COR-L47 (cell line): ENCODE data around the gene KRTAP23-1.

Source experiments
- DNase-seq: peaks from one replicate; lab custom pipeline; 2025; lab: John Stamatoyannopoulos, UW

Gene KRTAP23-1

GRCh38 chr21:30348506-30348905, at the start of gene KRTAP23-1:
Gene KRTAP23-1, minus strand, starts transcription at chr21:30348606. Its CDS starts 0 bp downstream, at chr21:30348606.
- DNase-seq, result no peak

GRCh38 chr21:30395731-30396130, 47.3 kb upstream of the KRTAP23-1 start, which contains the start of gene KRTAP13-1:
Gene KRTAP13-1, plus strand, starts transcription at chr21:30396031. Its CDS starts 56 bp downstream, at chr21:30396087.
- no peak for DNase-seq

GRCh38 chr21:30391492-30392025, 43.2 kb upstream of the KRTAP23-1 start:
- no peak for DNase-seq

- no peak for DNase-seq
These were observed 33.8 kb upstream of the KRTAP23-1 start for GRCh38 chr21:30382201-30382600.

GRCh38 chr21:30372139-30372770, 23.8 kb upstream of the KRTAP23-1 start, which contains the start of gene KRTAP13-2:
Gene KRTAP13-2, minus strand, starts transcription at chr21:30372271. Its CDS starts 58 bp downstream, at chr21:30372213.
- no peak for DNase-seq

GRCh38 chr21:30355906-30356305, 7.5 kb upstream of the KRTAP23-1 start:
- no peak for DNase-seq

GRCh38 chr21:30354308-30355005, 6.1 kb upstream of the KRTAP23-1 start:
- DNase-seq, result no peak

- no peak for DNase-seq
These were observed 3.1 kb upstream of the KRTAP23-1 start for GRCh38 chr21:30351534-30351933.

- DNase-seq, result peak; percentile 40
These were observed 1.2 kb upstream of the KRTAP23-1 start for GRCh38 chr21:30349572-30349971.

GRCh38 chr21:30345014-30345413, 3.4 kb downstream of the KRTAP23-1 start:
- no peak for DNase-seq

GRCh38 chr21:30340714-30341573, 7.5 kb downstream of the KRTAP23-1 start:
- DNase-seq, result peak; percentile 35

- DNase-seq, result no peak
These were observed 9.7 kb downstream of the KRTAP23-1 start for GRCh38 chr21:30338717-30339116.

- DNase-seq, result no peak
These were observed 10.6 kb downstream of the KRTAP23-1 start for GRCh38 chr21:30337772-30338171.

GRCh38 chr21:30337276-30337744, 11.1 kb downstream of the KRTAP23-1 start, which contains the start of gene KRTAP27-1:
Gene KRTAP27-1, minus strand, starts transcription at chr21:30337694. Its CDS starts 26 bp downstream, at chr21:30337668.
- DNase-seq, result no peak

GRCh38 chr21:30336596-30336995, 11.8 kb downstream of the KRTAP23-1 start:
- no peak for DNase-seq

- no peak for DNase-seq
These were observed 14.7 kb downstream of the KRTAP23-1 start for GRCh38 chr21:30333736-30334135.

- DNase-seq, result no peak
These were observed 15.7 kb downstream of the KRTAP23-1 start for GRCh38 chr21:30332681-30333080.

- no peak for DNase-seq
These were observed 19.1 kb downstream of the KRTAP23-1 start for GRCh38 chr21:30329203-30329875.

- DNase-seq, result no peak
These were observed 22.0 kb downstream of the KRTAP23-1 start for GRCh38 chr21:30326390-30326789.

GRCh38 chr21:30320215-30320614, 28.2 kb downstream of the KRTAP23-1 start, which contains the start of gene KRTAP26-1:
Gene KRTAP26-1, minus strand, starts transcription at chr21:30320315. Its CDS starts 280 bp downstream, at chr21:30320035.
- no peak for DNase-seq

GRCh38 chr21:30315701-30316100, 32.7 kb downstream of the KRTAP23-1 start:
- no peak for DNase-seq
